ENCODE data around the gene PRDX1.
A peak's percentile ranks its signal among the peaks of the same experiment; 100 is the strongest.

PRDX1 gene

GRCh38 chr1:45550401-45551351 lies 29.0 kb upstream of the PRDX1 start, which contains the start of gene AKR1A1:
Gene AKR1A1 (plus strand): TSS chr1:45550826. CDS start chr1:45561795, 10,969 bp downstream.
- Histone ChIP-seq H3K79me2 (ENCODE audit: low read length) (peaks cover 31% of the 10 kb centered on the region), H3K9ac (ENCODE audit: low read length) (peak within 1 kb of the TSS; percentile 92), H3K27ac (ENCODE audit: low read length) (peak within 1 kb of the TSS; percentile 72), H3K4me3 (ENCODE audit: low read length) (peak within 1 kb of the TSS; percentile 94), H4K20me1 (ENCODE audit: insufficient read depth, low read length) (no peaks in the 10 kb centered on the region), H2AFZ (ENCODE audit: low read depth, low read length) (peak within 1 kb of the TSS; percentile 19; the same call in 1 of the 2 replicates), H3K4me1 (ENCODE audit: low read length) (peaks cover 13% of the 10 kb centered on the region), H3K36me3 (replicated peaks; ENCODE audit: low read depth, low read length) (peaks cover 7% of the 10 kb centered on the region), H3K4me2 (ENCODE audit: low read length) (peak within 1 kb of the TSS; percentile 95), H3K27me3 (ENCODE audit: low read depth, low read length) (no peaks in the 10 kb centered on the region), H3K9me3 (ENCODE audit: insufficient read depth, low read length) (no peaks in the 10 kb centered on the region)
- no peak for TF ChIP-seq EZH2phosphoT487 (IDR thresholded peaks at IDR 0.05; ENCODE audit: low read depth)
- TF ChIP-seq, protein P1, sequence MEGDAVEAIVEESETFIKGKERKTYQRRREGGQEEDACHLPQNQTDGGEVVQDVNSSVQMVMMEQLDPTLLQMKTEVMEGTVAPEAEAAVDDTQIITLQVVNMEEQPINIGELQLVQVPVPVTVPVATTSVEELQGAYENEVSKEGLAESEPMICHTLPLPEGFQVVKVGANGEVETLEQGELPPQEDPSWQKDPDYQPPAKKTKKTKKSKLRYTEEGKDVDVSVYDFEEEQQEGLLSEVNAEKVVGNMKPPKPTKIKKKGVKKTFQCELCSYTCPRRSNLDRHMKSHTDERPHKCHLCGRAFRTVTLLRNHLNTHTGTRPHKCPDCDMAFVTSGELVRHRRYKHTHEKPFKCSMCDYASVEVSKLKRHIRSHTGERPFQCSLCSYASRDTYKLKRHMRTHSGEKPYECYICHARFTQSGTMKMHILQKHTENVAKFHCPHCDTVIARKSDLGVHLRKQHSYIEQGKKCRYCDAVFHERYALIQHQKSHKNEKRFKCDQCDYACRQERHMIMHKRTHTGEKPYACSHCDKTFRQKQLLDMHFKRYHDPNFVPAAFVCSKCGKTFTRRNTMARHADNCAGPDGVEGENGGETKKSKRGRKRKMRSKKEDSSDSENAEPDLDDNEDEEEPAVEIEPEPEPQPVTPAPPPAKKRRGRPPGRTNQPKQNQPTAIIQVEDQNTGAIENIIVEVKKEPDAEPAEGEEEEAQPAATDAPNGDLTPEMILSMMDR (IDR thresholded peaks at IDR 0.05; ENCODE audit: low read depth, low read length), result no peak

GRCh38 chr1:45545553-45546310 lies 24.0 kb upstream of the PRDX1 start:
- Histone ChIP-seq H3K4me2 (ENCODE audit: low read length) (peak overlapping the region; percentile 96), H3K79me2 (ENCODE audit: low read length) (peaks cover 1% of the 10 kb centered on the region; the same call in 1 of the 2 replicates), H3K4me1 (ENCODE audit: low read length) (peaks cover 31% of the 10 kb centered on the region), H3K27me3 (ENCODE audit: low read depth, low read length) (no peaks in the 10 kb centered on the region), H3K36me3 (replicated peaks; ENCODE audit: low read depth, low read length) (no peaks in the 10 kb centered on the region), H2AFZ (ENCODE audit: low read depth, low read length) (0 out of 2 replicates have a peak overlapping the region, but pooled peaks have one; percentile 23), H3K9me3 (ENCODE audit: insufficient read depth, low read length) (no peaks in the 10 kb centered on the region), H3K27ac (ENCODE audit: low read length) (peak overlapping the region; percentile 51), H3K9ac (ENCODE audit: low read length) (peak overlapping the region; percentile 11; the same call in 1 of the 2 replicates), H4K20me1 (ENCODE audit: insufficient read depth, low read length) (no peaks in the 10 kb centered on the region), H3K4me3 (ENCODE audit: low read length) (peak overlapping the region; percentile 39)
- TF ChIP-seq EZH2phosphoT487 (IDR thresholded peaks at IDR 0.05; ENCODE audit: low read depth), result no peak
- TF ChIP-seq, protein P1 (IDR thresholded peaks at IDR 0.05; ENCODE audit: low read depth, low read length), result no peak

- Histone ChIP-seq H3K27me3 (ENCODE audit: low read depth, low read length) (no peaks in the 10 kb centered on the region), H3K4me2 (ENCODE audit: low read length) (peak overlapping the region; percentile 96), H3K9me3 (ENCODE audit: insufficient read depth, low read length) (no peaks in the 10 kb centered on the region), H3K4me3 (ENCODE audit: low read length) (peak overlapping the region; percentile 39), H3K9ac (ENCODE audit: low read length) (peak overlapping the region; percentile 11; the same call in 1 of the 2 replicates), H2AFZ (ENCODE audit: low read depth, low read length) (0 out of 2 replicates have a peak overlapping the region, but pooled peaks have one; percentile 23), H3K4me1 (ENCODE audit: low read length) (peaks cover 33% of the 10 kb centered on the region), H3K36me3 (replicated peaks; ENCODE audit: low read depth, low read length) (no peaks in the 10 kb centered on the region), H3K27ac (ENCODE audit: low read length) (peak overlapping the region; percentile 51), H3K79me2 (ENCODE audit: low read length) (no peaks in the 10 kb centered on the region), H4K20me1 (ENCODE audit: insufficient read depth, low read length) (no peaks in the 10 kb centered on the region)
- TF ChIP-seq, protein P1 (IDR thresholded peaks at IDR 0.05; ENCODE audit: low read depth, low read length), result no peak
These were observed 23.4 kb upstream of the PRDX1 start for GRCh38 chr1:45545019-45545493.
